ENCODE measurements around the gene WWC1.

DNA sequence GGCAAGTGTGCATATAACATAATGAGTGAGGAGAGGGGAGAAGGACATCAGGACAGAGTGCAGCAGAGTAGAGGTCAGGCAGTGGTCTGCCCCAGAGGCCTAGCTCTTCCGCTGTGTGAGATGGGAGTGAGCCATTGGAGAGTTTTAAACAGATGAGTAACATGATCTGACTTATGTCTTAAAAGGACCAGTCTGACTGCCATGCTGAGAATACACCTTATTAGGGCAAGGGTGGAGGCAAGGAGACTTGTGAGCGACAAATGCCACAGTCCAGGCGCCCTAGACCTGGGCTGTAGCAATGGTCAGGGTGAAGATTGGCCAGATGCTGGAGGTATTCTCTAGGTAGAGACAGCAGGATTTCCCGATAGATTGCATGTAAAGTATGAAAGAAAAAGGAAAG, 83.1 kb downstream of the WWC1 start:
- TF ChIP-seq, protein P1, sequence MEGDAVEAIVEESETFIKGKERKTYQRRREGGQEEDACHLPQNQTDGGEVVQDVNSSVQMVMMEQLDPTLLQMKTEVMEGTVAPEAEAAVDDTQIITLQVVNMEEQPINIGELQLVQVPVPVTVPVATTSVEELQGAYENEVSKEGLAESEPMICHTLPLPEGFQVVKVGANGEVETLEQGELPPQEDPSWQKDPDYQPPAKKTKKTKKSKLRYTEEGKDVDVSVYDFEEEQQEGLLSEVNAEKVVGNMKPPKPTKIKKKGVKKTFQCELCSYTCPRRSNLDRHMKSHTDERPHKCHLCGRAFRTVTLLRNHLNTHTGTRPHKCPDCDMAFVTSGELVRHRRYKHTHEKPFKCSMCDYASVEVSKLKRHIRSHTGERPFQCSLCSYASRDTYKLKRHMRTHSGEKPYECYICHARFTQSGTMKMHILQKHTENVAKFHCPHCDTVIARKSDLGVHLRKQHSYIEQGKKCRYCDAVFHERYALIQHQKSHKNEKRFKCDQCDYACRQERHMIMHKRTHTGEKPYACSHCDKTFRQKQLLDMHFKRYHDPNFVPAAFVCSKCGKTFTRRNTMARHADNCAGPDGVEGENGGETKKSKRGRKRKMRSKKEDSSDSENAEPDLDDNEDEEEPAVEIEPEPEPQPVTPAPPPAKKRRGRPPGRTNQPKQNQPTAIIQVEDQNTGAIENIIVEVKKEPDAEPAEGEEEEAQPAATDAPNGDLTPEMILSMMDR (IDR thresholded peaks at IDR 0.05; ENCODE audit: low read length), result no peak
- no peak for TF ChIP-seq EZH2 (optimal IDR thresholded peaks at IDR 0.05; ENCODE audit: low read depth, low read length)
- TF ChIP-seq EZH2phosphoT487 (IDR thresholded peaks at IDR 0.05; ENCODE audit: low read length), result no peak
